ENCODE measurements around the gene PEPD.

The PEPD gene

GRCh38 chr19:33471111-33471996, 50.2 kb downstream of the PEPD start:
- FAIRE-seq = no peak

- FAIRE-seq = no peak
Observed at GRCh38 chr19:33470686-33471085, 50.9 kb downstream of the PEPD start.

- FAIRE-seq = no peak
Observed at GRCh38 chr19:33470040-33470330, 51.6 kb downstream of the PEPD start.

GRCh38 chr19:33469171-33470039, 52.2 kb downstream of the PEPD start:
- FAIRE-seq = no peak

GRCh38 chr19:33468361-33469170, 53.0 kb downstream of the PEPD start:
- FAIRE-seq = no peak

- no peak for FAIRE-seq
Observed at GRCh38 chr19:33467851-33468250, 53.7 kb downstream of the PEPD start.

- no peak for FAIRE-seq
Observed at GRCh38 chr19:33465834-33466233, 55.8 kb downstream of the PEPD start.

GRCh38 chr19:33465371-33465770, 56.2 kb downstream of the PEPD start:
- FAIRE-seq = no peak

GRCh38 chr19:33464733-33465115, 56.9 kb downstream of the PEPD start:
- no peak for FAIRE-seq

- no peak for FAIRE-seq
Observed at GRCh38 chr19:33464010-33464732, 57.4 kb downstream of the PEPD start.

- no peak for FAIRE-seq
Observed at GRCh38 chr19:33463199-33463598, 58.4 kb downstream of the PEPD start.

GRCh38 chr19:33462112-33462791, 59.3 kb downstream of the PEPD start:
- no peak for FAIRE-seq

- no peak for FAIRE-seq
Observed at GRCh38 chr19:33461256-33462111, 60.1 kb downstream of the PEPD start.

GRCh38 chr19:33460221-33460908, 61.2 kb downstream of the PEPD start:
- FAIRE-seq = no peak

- no peak for FAIRE-seq
Observed at GRCh38 chr19:33459222-33460090, 62.1 kb downstream of the PEPD start.

- FAIRE-seq = no peak
Observed at GRCh38 chr19:33458807-33459206, 62.8 kb downstream of the PEPD start.

GRCh38 chr19:33458171-33458633, 63.4 kb downstream of the PEPD start:
- FAIRE-seq = no peak

- FAIRE-seq = no peak
Observed at GRCh38 chr19:33456845-33457220, 64.8 kb downstream of the PEPD start.

Data from A204.1 (cell line).